Vagina (tissue), 2 donors: ENCODE results near the gene POLR3GL. TPM values are rescaled to one million over a fixed set of nuclear protein-coding genes. Genes with fewer than 3 reads are reported as not detected.
"Not testable (repeated sequence)": the region's sequence is repeated elsewhere in the genome, so short reads cannot be mapped to it uniquely, and the experiment has no call there.

Experiments
- DNase-seq, 2 donors: peaks; one replicate each; pipeline ENCODE4 v3.0.0-alpha.2; 2017; ENCODE audit errors: extremely low spot score in 2 of 2
- H3K27ac ChIP-seq: fragments of 200-600 bp; sonication (generic); one replicate; pipeline ENCODE4 v1.5.1; 2019
- H3K27me3 ChIP-seq: fragments of 200-600 bp; sonication (generic); one replicate; pipeline ENCODE4 v1.5.1; 2019
- H3K36me3 ChIP-seq, 2 donors: fragments of 200-600 bp; sonication (generic); one replicate each; pipeline ENCODE4 v1.5.1; 2017 to 2019
- H3K4me1 ChIP-seq: fragments of 200-600 bp; sonication (generic); one replicate; pipeline ENCODE4 v1.5.1; 2019
- H3K4me3 ChIP-seq, 2 donors: fragments of 200-600 bp; sonication (generic); 1 replicate in 1 of 2; 2 replicates in 1 of 2; pipeline ENCODE4 v1.5.1; 2016 to 2019
- H3K9me3 ChIP-seq: fragments of 200-600 bp; sonication (generic); one replicate; pipeline ENCODE4 v1.5.1; 2019
- CTCF ChIP-seq, 3 experiments: fragments of 450-650 bp in 2 of 3; fragments of 200-600 bp in 1 of 3; sonication (generic) in 1 of 3; IDR thresholded peaks; one replicate each; pipeline ENCODE4 v1.5.1; 2017 to 2019; ENCODE audit warnings: antibody characterized with exemption in 3 of 3, mild to moderate bottlenecking in 2 of 3, moderate library complexity in 2 of 3
- POLR2A ChIP-seq, 2 donors: fragments of 450-650 bp; IDR thresholded peaks; one replicate each; pipeline ENCODE4 v1.6.1; 2017; ENCODE audit warnings: antibody characterized with exemption in 2 of 2, mild to moderate bottlenecking in 2 of 2, moderate library complexity in 2 of 2
- POLR2AphosphoS5 ChIP-seq, 2 donors: sonication (generic); formaldehyde crosslinking; IDR thresholded peaks; one replicate each; pipeline ENCODE4 v1.9.0; 2017; ENCODE audit warnings: antibody characterized with exemption in 2 of 2, mild to moderate bottlenecking in 2 of 2, low read depth in 1 of 2; ENCODE audit not compliant: insufficient read depth in 1 of 2
- intact Hi-C: fragments of 100-400 bp; cut with DNase I; formaldehyde crosslinking; loops from one replicate; pipeline ENCODE4 v1.15.1; 2023
- total RNA-seq: library from RNA; depleted of rRNA; stranded (reverse); fragments of >200 nt; gene quantifications from one replicate; pipeline ENCODE4 v1.2.3, GENCODE V29; 2016

Gene POLR3GL
- total RNA-seq, 1 donor from 2014 or later, result 15.0 TPM

- Histone ChIP-seq H3K4me1 (peaks cover 10% of the 10 kb centered on the region), H3K27ac (no peak overlapping the region), H3K36me3 (no peaks in the 10 kb centered on the region), H3K27me3 (no peaks in the 10 kb centered on the region), H3K4me3 (no peak overlapping the region), H3K9me3 (no peaks in the 10 kb centered on the region)
- intact Hi-C loops, result loop anchor here (5.0 kb wide), 1 partner anchor 184 kb away; no protein-coding TSS in a partner anchor
- no peak for DNase-seq
- no peak for TF ChIP-seq CTCF (IDR thresholded peaks at IDR 0.05)
- no peak for TF ChIP-seq POLR2AphosphoS5 (IDR thresholded peaks at IDR 0.05; ENCODE audit: insufficient read depth in 1 of 2, low read depth in 1 of 2)
- TF ChIP-seq POLR2A (IDR thresholded peaks at IDR 0.05), result no peak
These were observed 56.6 kb downstream of the POLR3GL start for GRCh38 chr1:146021050-146021445.

GRCh38 chr1:146021622-146022402 is 57.3 kb downstream of the POLR3GL start, which contains the start of gene HJV:
Gene HJV (minus strand): TSS chr1:146021735. CDS start chr1:146020231, 1,504 bp downstream.
- Histone ChIP-seq H3K27me3 (no peaks in the 10 kb centered on the region), H3K27ac (no peak within 1 kb of the TSS), H3K4me3 (no peak within 1 kb of the TSS), H3K4me1 (peaks cover 10% of the 10 kb centered on the region), H3K9me3 (no peaks in the 10 kb centered on the region), H3K36me3 (no peaks in the 10 kb centered on the region)
- no peak for DNase-seq
- no peak for TF ChIP-seq CTCF (IDR thresholded peaks at IDR 0.05)
- no peak for TF ChIP-seq POLR2AphosphoS5 (IDR thresholded peaks at IDR 0.05; ENCODE audit: insufficient read depth in 1 of 2, low read depth in 1 of 2)
- no peak for TF ChIP-seq POLR2A (IDR thresholded peaks at IDR 0.05)
- intact Hi-C loops, result loop anchor here (5.0 kb wide), 1 partner anchor 185 kb away; no protein-coding TSS in a partner anchor

GRCh38 chr1:146022403-146023127 is 58.1 kb downstream of the POLR3GL start:
- TF ChIP-seq CTCF (IDR thresholded peaks at IDR 0.05), result no peak
- no peak for TF ChIP-seq POLR2AphosphoS5 (IDR thresholded peaks at IDR 0.05; ENCODE audit: insufficient read depth in 1 of 2, low read depth in 1 of 2)
- no peak for TF ChIP-seq POLR2A (IDR thresholded peaks at IDR 0.05)
- intact Hi-C loops, result loop anchor here (5.0 kb wide), 1 partner anchor 185 kb away; no protein-coding TSS in a partner anchor
- H3K4me1 ChIP-seq, result peaks cover 10% of the 10 kb centered on the region
- no peaks in the 10 kb centered on the region for H3K9me3 ChIP-seq
- H3K27me3 ChIP-seq, result no peaks in the 10 kb centered on the region
- no peak overlapping the region for H3K4me3 ChIP-seq
- H3K36me3 ChIP-seq, result no peaks in the 10 kb centered on the region
- DNase-seq, result no peak
- H3K27ac ChIP-seq, result no peak overlapping the region

GRCh38 chr1:146025787-146026495 is 61.5 kb downstream of the POLR3GL start:
- DNase-seq, H3K9me3 ChIP-seq, H3K27ac ChIP-seq, intact Hi-C loops, H3K4me3 ChIP-seq, H3K27me3 ChIP-seq, H3K36me3 ChIP-seq, H3K4me1 ChIP-seq: not testable (repeated sequence)

GRCh38 chr1:146026650-146027049 is 62.2 kb downstream of the POLR3GL start:
- intact Hi-C loops, DNase-seq, H3K9me3 ChIP-seq, H3K4me3 ChIP-seq, H3K27ac ChIP-seq, H3K27me3 ChIP-seq, H3K36me3 ChIP-seq, H3K4me1 ChIP-seq: not testable (repeated sequence)

Other genes starting within 250 kb of the POLR3GL start
- 0.49 TPM for gene CD160, start 245.2 kb upstream of the POLR3GL start, total RNA-seq
- 16.2 TPM for gene RNF115, start 140.6 kb upstream of the POLR3GL start, total RNA-seq
- 34.6 TPM for gene POLR3C, start 140.5 kb upstream of the POLR3GL start, total RNA-seq
- gene NUDT17, start 119.1 kb upstream of the POLR3GL start, total RNA-seq, result 2.5 TPM
- 40.5 TPM for gene PIAS3, start 105.6 kb upstream of the POLR3GL start, total RNA-seq
- gene ANKRD35, start 78.8 kb upstream of the POLR3GL start, total RNA-seq, result 17.9 TPM
- 6.1 TPM for gene ITGA10, start 54.6 kb upstream of the POLR3GL start, total RNA-seq
- 23.6 TPM for gene PEX11B, start 46.0 kb upstream of the POLR3GL start, total RNA-seq
- 93.3 TPM for gene RBM8A, start 37.2 kb upstream of the POLR3GL start, total RNA-seq
- gene LIX1L, start 6.7 kb upstream of the POLR3GL start, total RNA-seq, result 25.0 TPM
- gene ANKRD34A, start 115 bp upstream of the POLR3GL start, total RNA-seq, result 1.7 TPM
- gene TXNIP, start 31.9 kb downstream of the POLR3GL start, total RNA-seq, result 1,858 TPM
- not detected for gene HJV, start 57.0 kb downstream of the POLR3GL start, total RNA-seq
- 2.5 TPM for gene NBPF10, start 180.1 kb downstream of the POLR3GL start, total RNA-seq